ENCODE measurements around the gene PIP4K2A. TPM values are rescaled to one million over a fixed set of nuclear protein-coding genes. Genes with fewer than 3 reads are reported as not detected.
A peak's percentile ranks its signal among the peaks of the same experiment; 100 is the strongest.

The PIP4K2A gene
- total RNA-seq, 1 donor from 2014 or later: 22.4 TPM

DNA sequence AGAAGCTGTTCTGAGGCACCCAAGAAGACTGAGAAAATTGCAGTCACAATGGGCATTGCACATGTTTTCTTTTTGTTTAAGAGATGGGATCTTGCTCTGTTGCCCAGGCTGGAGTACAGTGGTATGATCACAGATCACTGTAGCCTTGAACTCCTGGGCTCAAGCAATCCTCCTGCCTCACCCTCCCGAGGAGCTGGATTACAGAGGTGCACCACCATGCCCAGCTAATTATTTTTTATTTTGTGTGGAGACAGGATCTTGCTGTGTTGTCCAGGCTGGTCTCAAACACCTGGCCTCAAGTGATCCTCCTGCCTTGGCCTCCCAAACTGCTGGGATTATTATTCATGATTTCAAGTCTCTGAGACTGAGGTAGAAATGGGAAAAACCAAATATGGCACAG is 168.7 kb downstream of the PIP4K2A start:
- H3K27me3 Mint-ChIP-seq: no peaks in the 10 kb centered on the region
- peaks cover 15% of the 10 kb centered on the region for H3K36me3 Mint-ChIP-seq (ENCODE audit: insufficient read depth)
- H3K9me3 Mint-ChIP-seq (ENCODE audit: low read depth): no peaks in the 10 kb centered on the region
- H3K27ac Mint-ChIP-seq: no peak overlapping the region
- no peak for DNase-seq (ENCODE audit: low spot score, unreplicated experiment)
- H3K4me3 Mint-ChIP-seq (ENCODE audit: low read depth): no peak overlapping the region
- TF ChIP-seq CTCF (IDR thresholded peaks at IDR 0.05; ENCODE audit: unreplicated experiment): no peak
- no peaks in the 10 kb centered on the region for H3K4me1 Mint-ChIP-seq (ENCODE audit: low read depth)

GRCh38 chr10:22544325-22545068 is 169.9 kb downstream of the PIP4K2A start:
- H3K9me3 Mint-ChIP-seq (ENCODE audit: low read depth): no peaks in the 10 kb centered on the region
- no peak for TF ChIP-seq CTCF (IDR thresholded peaks at IDR 0.05; ENCODE audit: unreplicated experiment)
- H3K4me3 Mint-ChIP-seq (ENCODE audit: low read depth): no peak overlapping the region
- no peak for DNase-seq (ENCODE audit: low spot score, unreplicated experiment)
- H3K36me3 Mint-ChIP-seq (ENCODE audit: insufficient read depth): peaks cover 16% of the 10 kb centered on the region
- H3K4me1 Mint-ChIP-seq (ENCODE audit: low read depth): no peaks in the 10 kb centered on the region
- H3K27ac Mint-ChIP-seq: no peak overlapping the region
- H3K27me3 Mint-ChIP-seq: no peaks in the 10 kb centered on the region

DNA sequence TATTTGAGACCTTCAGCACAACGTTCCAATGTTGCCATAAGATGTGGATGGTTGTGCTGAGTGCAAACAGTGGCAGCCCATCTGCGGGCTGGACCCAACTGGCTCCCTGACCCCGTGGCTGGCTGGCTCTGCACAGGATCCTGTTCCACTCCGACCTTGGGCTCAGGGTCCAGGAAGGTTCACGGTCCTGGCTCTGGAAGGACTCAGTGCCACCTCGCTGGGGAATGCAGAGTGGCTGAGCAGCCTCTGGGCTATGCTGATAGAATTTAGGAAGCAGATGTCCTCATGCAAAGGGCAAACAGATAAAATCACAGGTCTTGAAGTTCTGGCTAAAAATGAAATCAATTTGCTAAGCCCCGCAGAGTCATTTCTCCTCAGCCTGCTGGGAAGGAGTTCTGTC is 171.6 kb downstream of the PIP4K2A start:
- H3K36me3 Mint-ChIP-seq (ENCODE audit: insufficient read depth): peaks cover 19% of the 10 kb centered on the region
- H3K9me3 Mint-ChIP-seq (ENCODE audit: low read depth): no peaks in the 10 kb centered on the region
- H3K27ac Mint-ChIP-seq: peak overlapping the region; percentile 57

DNA sequence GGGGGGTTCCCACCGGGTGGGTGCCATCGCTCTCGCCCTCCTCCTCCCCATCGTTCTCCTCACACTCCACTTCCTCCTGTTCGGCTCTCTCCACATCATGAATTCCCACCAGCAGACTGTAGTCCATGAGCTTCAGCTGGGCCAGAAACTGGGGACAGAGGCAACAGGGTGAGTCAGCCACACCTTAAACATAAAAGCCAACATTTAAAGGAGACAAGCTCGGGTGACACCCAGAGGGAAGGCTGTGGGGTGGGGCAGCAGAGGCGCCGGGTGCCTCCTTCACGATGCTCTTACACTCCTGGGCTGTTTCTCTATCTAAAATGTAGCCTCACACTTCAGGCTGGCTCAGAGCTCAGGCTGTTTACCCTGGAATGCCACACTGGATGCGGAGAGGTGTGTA is 172.5 kb downstream of the PIP4K2A start:
- peaks cover 23% of the 10 kb centered on the region for H3K36me3 Mint-ChIP-seq (ENCODE audit: insufficient read depth)
- H3K27ac Mint-ChIP-seq: no peak overlapping the region
- no peak overlapping the region for H3K4me3 Mint-ChIP-seq (ENCODE audit: low read depth)
- H3K27me3 Mint-ChIP-seq: no peaks in the 10 kb centered on the region
- H3K4me1 Mint-ChIP-seq (ENCODE audit: low read depth): no peaks in the 10 kb centered on the region
- no peak for TF ChIP-seq CTCF (IDR thresholded peaks at IDR 0.05; ENCODE audit: unreplicated experiment)
- no peak for DNase-seq (ENCODE audit: low spot score, unreplicated experiment)
- peaks cover 1% of the 10 kb centered on the region for H3K9me3 Mint-ChIP-seq (ENCODE audit: low read depth)

More for the DNA sequence above, 171.6 kb downstream of the PIP4K2A start:
- no peak overlapping the region for H3K4me3 Mint-ChIP-seq (ENCODE audit: low read depth)
- DNase-seq (ENCODE audit: low spot score, unreplicated experiment): no peak
- no peaks in the 10 kb centered on the region for H3K27me3 Mint-ChIP-seq
- TF ChIP-seq CTCF (IDR thresholded peaks at IDR 0.05; ENCODE audit: unreplicated experiment): no peak
- no peaks in the 10 kb centered on the region for H3K4me1 Mint-ChIP-seq (ENCODE audit: low read depth)

DNA sequence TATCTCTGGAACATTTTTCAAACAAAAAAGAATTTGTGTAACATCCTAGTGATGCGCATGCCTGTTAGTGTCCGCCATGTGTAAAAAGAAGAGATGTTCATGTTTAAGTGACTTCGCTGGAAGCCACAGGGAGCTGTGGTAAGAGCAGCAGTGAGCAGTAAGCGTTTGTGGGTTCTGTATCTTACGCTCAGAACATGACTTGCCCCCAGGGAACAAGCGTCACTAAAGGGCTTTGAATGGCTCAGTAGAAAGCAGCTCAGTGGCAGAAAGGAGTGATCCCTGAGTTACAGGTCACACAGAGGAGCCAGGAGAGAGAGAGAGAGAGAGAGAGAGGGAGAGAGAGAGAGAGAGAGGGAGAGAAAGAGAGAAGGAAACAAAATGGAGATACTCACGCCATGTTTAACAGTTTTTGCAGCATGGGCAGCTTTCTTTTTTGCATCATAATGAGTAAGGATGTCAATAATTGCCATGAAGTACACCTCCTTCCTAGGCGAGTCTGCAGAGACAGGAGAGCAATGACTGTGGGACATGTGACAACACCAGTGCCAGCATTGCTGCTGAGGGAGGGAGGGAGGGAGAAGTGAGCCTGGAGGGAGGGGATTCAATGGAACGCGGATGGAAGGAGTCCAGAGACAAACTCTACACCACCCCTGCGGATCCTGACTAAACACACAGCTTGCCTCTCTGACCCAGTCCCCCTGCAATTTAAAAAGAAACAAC is 174.6 kb downstream of the PIP4K2A start:
- Mint-ChIP-seq H3K9me3 (ENCODE audit: low read depth) (peaks cover 4% of the 10 kb centered on the region), H3K4me1 (ENCODE audit: low read depth) (peaks cover 7% of the 10 kb centered on the region), H3K4me3 (ENCODE audit: low read depth) (no peak overlapping the region), H3K36me3 (ENCODE audit: insufficient read depth) (peaks cover 34% of the 10 kb centered on the region), H3K27ac (no peak overlapping the region), H3K27me3 (no peaks in the 10 kb centered on the region)
- TF ChIP-seq CTCF (IDR thresholded peaks at IDR 0.05; ENCODE audit: unreplicated experiment): no peak
- DNase-seq (ENCODE audit: low spot score, unreplicated experiment): no peak
